ENCODE results near the gene MT1F. TPM values are rescaled to one million over a fixed set of nuclear protein-coding genes. Genes with fewer than 3 reads are reported as not detected.

MT1F gene
- total RNA-seq, 1 experiment from 2014 or later = 27.3 TPM

GRCh38 chr16:56608876-56609462 is 48.8 kb upstream of the MT1F start:
- no peaks in the 10 kb centered on the region for H3K36me3 ChIP-seq (ENCODE audit: low read depth, low read length)
- peak overlapping the region; percentile 78 for H3K27ac ChIP-seq (ENCODE audit: low read length)
- intact Hi-C loops (cut with micrococcal nuclease) = loop anchor here (5.0 to 10.0 kb wide), 3 partner anchors 46 to 178 kb away; partner anchors contain the start of genes MT1B, MT1F and MT1X
- H2AFZ ChIP-seq (ENCODE audit: low read length) = no peak overlapping the region
- DNase-seq = no peak
- CTCF ChIA-PET = interaction anchor here (0.9 kb wide), 1 partner anchor 93 kb away, joined by 3 read pairs; no protein-coding TSS in a partner anchor
- TF ChIP-seq, protein P1, sequence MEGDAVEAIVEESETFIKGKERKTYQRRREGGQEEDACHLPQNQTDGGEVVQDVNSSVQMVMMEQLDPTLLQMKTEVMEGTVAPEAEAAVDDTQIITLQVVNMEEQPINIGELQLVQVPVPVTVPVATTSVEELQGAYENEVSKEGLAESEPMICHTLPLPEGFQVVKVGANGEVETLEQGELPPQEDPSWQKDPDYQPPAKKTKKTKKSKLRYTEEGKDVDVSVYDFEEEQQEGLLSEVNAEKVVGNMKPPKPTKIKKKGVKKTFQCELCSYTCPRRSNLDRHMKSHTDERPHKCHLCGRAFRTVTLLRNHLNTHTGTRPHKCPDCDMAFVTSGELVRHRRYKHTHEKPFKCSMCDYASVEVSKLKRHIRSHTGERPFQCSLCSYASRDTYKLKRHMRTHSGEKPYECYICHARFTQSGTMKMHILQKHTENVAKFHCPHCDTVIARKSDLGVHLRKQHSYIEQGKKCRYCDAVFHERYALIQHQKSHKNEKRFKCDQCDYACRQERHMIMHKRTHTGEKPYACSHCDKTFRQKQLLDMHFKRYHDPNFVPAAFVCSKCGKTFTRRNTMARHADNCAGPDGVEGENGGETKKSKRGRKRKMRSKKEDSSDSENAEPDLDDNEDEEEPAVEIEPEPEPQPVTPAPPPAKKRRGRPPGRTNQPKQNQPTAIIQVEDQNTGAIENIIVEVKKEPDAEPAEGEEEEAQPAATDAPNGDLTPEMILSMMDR (conservative IDR thresholded peaks at IDR 0.05; ENCODE audit: low read depth, low read length) = no peak
- no peak for TF ChIP-seq EZH2 (IDR thresholded peaks at IDR 0.05; ENCODE audit: low read length, unreplicated experiment)
- TF ChIP-seq EZH2phosphoT487 (IDR thresholded peaks at IDR 0.05; ENCODE audit: borderline replicate concordance, low read length) = no peak
- peaks cover 74% of the 10 kb centered on the region for H3K4me1 ChIP-seq (ENCODE audit: insufficient read depth, low read length)
- TSS peak; percentile 98 for BruUV-seq (replicated peaks)
- ATAC-seq = no peak
- no peaks in the 10 kb centered on the region for H3K9me3 ChIP-seq (ENCODE audit: low read length)
- peak overlapping the region; percentile 76 for H3K9ac ChIP-seq (ENCODE audit: low read length)
- H3K4me2 ChIP-seq (ENCODE audit: low read length) = peak overlapping the region; percentile 93
- POLR2A ChIA-PET (ENCODE audit: unreplicated experiment) = no interaction called here
- no peaks in the 10 kb centered on the region for H3K27me3 ChIP-seq (ENCODE audit: low read length)
- no peaks in the 10 kb centered on the region for H4K20me1 ChIP-seq (ENCODE audit: low read length)
- peaks cover 14% of the 10 kb centered on the region for H3F3A ChIP-seq (ENCODE audit: low read length, unreplicated experiment)
- H3K79me2 ChIP-seq (ENCODE audit: low read length) = peaks cover 16% of the 10 kb centered on the region
- H3K9me2 ChIP-seq (replicated peaks; ENCODE audit: low read length) = no peaks in the 10 kb centered on the region
- H3K4me3 ChIP-seq (ENCODE audit: low read length) = peak overlapping the region; percentile 90

DNA sequence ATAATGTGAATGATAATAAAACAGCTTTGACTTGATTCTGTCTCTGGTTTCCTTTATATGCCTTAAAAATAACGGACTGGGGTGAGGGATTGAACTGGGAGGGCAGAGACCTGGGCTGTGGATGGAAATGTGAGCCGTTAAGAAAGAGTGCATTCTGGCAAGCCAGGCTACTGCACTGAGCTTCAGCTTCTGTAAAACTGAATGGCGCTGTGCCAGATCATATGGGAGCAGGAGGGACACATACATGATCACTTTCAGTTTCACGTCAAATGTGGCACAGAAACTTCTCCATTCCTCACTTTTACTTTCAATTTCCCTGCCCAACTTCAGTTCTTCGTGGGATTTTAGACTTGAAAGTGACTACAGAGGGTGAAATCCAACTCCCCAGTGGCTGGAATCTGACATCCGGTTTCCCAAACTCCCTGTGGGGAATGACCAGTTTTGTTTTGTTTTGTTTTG is 48.3 kb upstream of the MT1F start:
- CTCF ChIA-PET = interaction anchor here (0.6 kb wide), 1 partner anchor 48 kb away, joined by 5 read pairs; no protein-coding TSS in a partner anchor
- Histone ChIP-seq H3K4me2 (ENCODE audit: low read length) (peak overlapping the region; percentile 93), H3K36me3 (ENCODE audit: low read depth, low read length) (no peaks in the 10 kb centered on the region), H4K20me1 (ENCODE audit: low read length) (no peaks in the 10 kb centered on the region), H3K9ac (ENCODE audit: low read length) (peak overlapping the region; percentile 76), H3F3A (ENCODE audit: low read length, unreplicated experiment) (peaks cover 14% of the 10 kb centered on the region), H3K27ac (ENCODE audit: low read length) (peak overlapping the region; percentile 78), H3K9me2 (replicated peaks; ENCODE audit: low read length) (no peaks in the 10 kb centered on the region), H3K9me3 (ENCODE audit: low read length) (no peaks in the 10 kb centered on the region), H3K79me2 (ENCODE audit: low read length) (peaks cover 16% of the 10 kb centered on the region), H2AFZ (ENCODE audit: low read length) (no peak overlapping the region), H3K27me3 (ENCODE audit: low read length) (no peaks in the 10 kb centered on the region), H3K4me3 (ENCODE audit: low read length) (peak overlapping the region; percentile 90), H3K4me1 (ENCODE audit: insufficient read depth, low read length) (peaks cover 80% of the 10 kb centered on the region)
- POLR2A ChIA-PET (ENCODE audit: unreplicated experiment) = interaction anchor here (0.6 kb wide), 2 partner anchors 73 to 93 kb away, joined by 3 to 4 read pairs; partner anchors contain the start of gene MT1X
- ATAC-seq (no peak), DNase-seq (peak; percentile 58)
- TSS peak; percentile 12 for BruUV-seq (replicated peaks)
- TF ChIP-seq, protein P1 (conservative IDR thresholded peaks at IDR 0.05; ENCODE audit: low read depth, low read length) = no peak
- TF ChIP-seq EZH2 (IDR thresholded peaks at IDR 0.05; ENCODE audit: low read length, unreplicated experiment) (no peak), EZH2phosphoT487 (IDR thresholded peaks at IDR 0.05; ENCODE audit: borderline replicate concordance, low read length) (no peak)
- intact Hi-C loops (cut with micrococcal nuclease) = loop anchor here (5.0 to 10.0 kb wide), 3 partner anchors 45 to 178 kb away; partner anchors contain the start of genes MT1B, MT1F and MT1X
